Renal pelvis (tissue), 4 donors: ENCODE results near the gene CBR1. TPM values are rescaled to one million over a fixed set of nuclear protein-coding genes. Genes with fewer than 3 reads are reported as not detected.
"Not testable (repeated sequence)": the region's sequence is repeated elsewhere in the genome, so short reads cannot be mapped to it uniquely, and the experiment has no call there.

Source experiments
- DNase-seq: peaks from one replicate; pipeline ENCODE4 v3.0.0-alpha.2; 2013
- polyA plus RNA-seq, 3 donors: library from polyadenylated mRNA; unstranded; fragments of 120-200 nt; gene quantifications; one replicate each; pipeline ENCODE4 v1.2.1, GENCODE V29; 2013; ENCODE audit not compliant: insufficient read length in 3 of 3

Gene CBR1
- polyA plus RNA-seq, 3 donors: 45.7 to 75.5 (median 70.4) TPM

DNA sequence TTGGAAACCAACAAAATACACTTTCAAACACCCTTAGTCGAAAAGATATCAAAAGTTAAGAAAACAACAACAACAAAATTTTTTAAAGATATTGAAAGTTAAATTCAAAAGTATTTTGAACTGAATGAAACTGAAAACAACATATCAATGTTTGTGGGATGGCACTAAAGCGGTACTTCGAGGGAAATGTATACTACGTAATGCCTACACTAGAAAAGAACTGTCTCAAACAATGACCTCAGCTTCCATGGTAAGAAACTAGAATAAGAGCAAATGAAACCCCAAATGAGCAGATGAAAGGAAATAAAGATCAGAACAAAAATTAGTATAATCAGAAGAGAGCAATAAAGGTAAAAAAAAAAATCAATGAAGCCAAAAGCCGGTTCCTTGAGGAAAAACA is 6.1 kb downstream of the CBR1 start:
- DNase-seq: no peak

DNA sequence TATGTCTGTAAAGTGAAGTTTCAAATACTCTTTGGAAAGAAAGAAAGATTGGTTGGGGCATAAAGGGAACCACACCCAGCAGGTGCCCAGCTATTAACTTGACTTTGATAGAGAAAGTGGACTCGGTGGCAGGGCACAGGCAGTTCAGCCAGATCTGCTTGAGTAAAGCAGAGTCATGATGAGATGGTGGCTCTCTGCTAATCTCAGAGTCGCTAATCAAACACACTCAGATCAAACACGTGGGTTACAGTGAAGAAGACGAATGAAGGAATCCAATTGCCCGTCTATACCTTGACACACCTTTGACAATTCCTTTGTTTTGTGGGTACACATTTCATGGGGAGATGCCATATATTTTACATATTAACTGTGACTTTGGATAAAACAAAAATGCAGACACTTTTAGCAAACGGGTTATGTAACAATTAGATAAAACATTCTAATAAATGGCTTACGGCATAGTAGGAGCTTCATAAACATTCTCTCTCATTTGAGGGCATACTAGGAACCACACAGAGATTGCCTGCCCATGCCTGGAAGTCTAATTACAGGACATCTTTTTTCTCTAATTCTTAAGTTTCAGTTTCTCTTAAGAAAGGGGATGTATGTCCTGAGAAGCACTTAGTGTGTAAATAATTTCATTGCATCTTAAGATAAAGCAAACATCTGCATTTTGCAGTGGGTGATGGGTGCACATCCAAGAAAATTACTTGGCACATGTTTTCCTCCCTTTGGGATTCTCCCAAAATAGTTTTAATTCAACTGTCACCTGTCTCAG is 7.2 kb downstream of the CBR1 start:
- no peak for DNase-seq

- DNase-seq: no peak
Observed at GRCh38 chr21:36077758-36078157, 7.9 kb downstream of the CBR1 start.

- no peak for DNase-seq
Observed at GRCh38 chr21:36079010-36079649, 9.3 kb downstream of the CBR1 start.

- no peak for DNase-seq
Observed at GRCh38 chr21:36079671-36080070, 9.8 kb downstream of the CBR1 start.

DNA sequence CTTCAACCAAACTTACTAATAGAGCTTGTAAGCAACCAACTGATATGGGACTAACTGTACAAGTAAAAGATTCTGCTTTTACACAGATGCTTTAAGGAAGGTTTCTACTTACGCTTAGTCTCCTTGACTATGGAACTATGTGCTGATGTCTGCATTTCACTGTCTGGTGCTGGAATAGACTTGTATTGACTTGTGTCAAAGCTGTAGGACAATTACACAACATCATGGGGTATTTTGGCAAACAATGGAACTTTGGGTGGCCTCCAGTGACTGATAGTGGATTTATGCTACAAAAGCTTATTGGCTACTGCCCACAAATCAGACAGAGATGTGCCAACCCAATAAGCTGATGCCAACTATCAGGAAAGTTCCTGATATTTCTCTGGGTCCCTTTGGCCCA is 10.6 kb downstream of the CBR1 start:
- no peak for DNase-seq

- no peak for DNase-seq
Observed at GRCh38 chr21:36082237-36082664, 12.4 kb downstream of the CBR1 start.

DNA sequence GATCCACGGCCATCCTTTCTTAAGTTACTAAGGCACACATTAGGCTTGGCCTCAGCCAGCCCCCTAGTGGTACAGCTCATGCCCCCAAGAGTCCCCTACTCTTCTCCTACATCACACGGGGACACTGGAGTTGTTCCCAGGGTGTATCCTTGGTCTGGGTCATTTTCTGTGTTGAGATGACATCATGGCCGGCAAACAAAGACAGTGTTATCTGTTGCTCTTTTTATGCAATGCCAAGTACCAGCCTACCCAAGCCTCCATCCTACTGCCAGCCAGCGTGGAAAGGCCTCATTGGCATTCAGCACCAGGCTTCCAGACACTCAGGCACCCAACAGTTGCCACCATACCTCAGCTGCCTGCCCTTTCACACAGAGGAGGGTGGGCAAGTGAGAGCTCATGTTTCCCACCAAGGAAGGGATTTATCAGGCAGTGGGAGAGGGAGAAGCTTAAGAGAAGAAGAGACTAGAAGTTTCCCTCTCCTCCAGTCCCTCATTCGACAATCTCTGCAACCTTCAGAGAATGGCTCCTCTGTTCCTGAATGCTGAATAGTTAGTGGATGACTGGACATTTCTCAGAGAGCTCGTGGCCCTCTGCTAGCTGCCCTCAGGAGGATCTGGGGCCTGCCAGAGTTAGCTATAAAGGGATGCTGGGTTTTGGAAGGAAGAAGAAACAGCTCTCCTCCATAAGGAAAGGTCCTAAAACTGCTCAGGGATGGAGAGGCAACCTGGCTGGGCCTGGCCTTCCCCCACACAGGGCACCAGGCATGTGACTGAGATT is 17.7 kb downstream of the CBR1 start:
- no peak for DNase-seq

DNA sequence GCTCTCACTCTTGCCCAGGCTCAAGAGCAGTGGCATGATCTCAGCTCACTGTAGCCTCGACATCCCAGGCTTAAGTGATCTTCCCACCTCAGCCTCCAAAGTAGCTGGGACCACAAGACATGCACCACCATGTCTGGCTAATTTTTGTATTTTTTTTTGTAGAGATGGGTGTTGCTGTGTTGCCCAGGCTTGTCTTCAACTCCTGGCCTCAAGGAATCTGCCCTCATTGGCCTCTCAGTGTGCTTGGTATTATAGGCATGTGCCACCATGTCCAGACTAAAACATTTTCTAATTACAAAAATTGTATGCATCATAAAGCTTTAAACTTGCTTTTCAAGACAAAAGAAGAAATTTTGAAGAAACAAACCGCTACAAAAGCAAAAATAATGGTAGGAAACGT is 20.1 kb downstream of the CBR1 start:
- no peak for DNase-seq

- no peak for DNase-seq
Observed at GRCh38 chr21:36092681-36093080, 22.9 kb downstream of the CBR1 start.

DNA sequence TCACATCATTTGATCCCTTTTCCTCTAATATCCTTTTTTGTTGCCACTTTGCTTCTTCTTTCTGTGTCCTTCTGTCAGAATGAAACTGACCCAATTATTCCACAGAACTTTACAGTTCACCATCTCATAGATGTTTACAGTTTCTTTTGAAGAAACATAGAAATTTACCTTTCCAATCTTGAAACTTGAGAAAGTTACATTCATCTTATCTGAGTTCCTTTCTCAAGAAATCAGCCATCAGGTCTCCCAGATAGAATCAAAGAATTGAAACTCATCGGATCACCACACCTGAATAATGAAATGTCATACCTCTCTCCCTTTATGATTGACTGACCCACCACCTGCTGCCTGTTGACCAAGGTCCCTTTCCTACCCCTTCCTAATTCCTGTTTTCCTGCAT is 23.7 kb downstream of the CBR1 start:
- no peak for DNase-seq

- DNase-seq: no peak
Observed at GRCh38 chr21:36096398-36097290, 26.8 kb downstream of the CBR1 start.

GRCh38 chr21:36097427-36098181 is 27.8 kb downstream of the CBR1 start:
- peak; percentile 78 for DNase-seq

- DNase-seq: no peak
Observed at GRCh38 chr21:36098182-36098532, 28.3 kb downstream of the CBR1 start.

- DNase-seq: no peak
Observed at GRCh38 chr21:36099000-36099399, 29.2 kb downstream of the CBR1 start.

DNA sequence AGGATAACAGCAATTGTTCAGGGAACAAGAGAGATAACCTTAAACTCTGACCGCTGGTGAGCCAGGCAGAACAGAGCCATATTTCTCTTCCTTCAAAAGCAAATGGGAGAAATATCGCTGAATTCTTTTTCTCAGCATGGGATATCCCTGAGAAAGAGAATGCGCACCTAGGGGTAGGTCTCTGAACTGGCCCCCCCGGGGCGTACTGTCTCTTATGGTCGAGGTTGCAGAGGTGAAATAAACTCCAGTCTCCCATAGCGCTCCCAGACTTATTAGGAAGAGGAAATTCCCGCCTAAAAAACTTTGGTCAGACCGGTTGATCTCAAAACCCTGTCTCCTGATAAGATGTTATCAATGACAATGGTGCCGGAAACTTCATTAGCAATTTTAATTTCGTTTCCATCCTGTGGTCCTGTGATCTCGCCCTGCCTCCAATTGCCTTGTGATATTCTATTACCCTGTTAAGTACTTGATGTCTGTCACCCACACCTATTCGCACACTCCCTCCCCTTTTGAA is 29.9 kb downstream of the CBR1 start:
- DNase-seq: not testable (repeated sequence)

DNA sequence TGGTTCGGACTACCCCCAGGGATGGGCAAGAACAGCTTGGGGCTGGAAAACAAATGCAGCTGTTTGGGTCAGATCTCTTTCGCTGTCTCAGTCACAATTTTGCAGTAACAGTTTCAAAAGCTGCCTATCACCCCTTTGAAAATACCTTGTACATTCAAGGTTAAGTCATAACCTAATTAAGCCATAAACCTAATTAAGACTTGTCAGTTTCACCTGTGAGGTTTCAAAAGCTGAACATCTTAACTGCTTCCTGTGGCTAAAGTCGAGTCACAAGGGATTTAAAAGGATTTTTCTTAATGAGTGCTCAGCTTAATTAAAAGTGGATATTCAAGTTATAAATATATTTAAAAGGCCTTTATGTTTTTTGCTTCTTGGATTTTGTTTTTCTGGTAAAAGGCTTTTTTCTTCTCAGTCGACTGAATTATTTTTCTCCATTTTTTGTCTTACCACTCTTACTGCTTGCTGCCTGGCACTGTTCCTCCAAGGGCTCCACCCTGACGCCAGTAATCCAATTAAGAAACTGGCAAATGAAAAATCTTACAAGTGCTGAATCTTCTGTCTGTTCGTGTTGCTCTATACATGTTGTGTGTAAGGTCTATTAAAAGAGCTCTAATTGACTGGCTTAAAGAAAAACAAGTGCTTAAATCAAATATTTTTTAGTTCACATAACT is 31.3 kb downstream of the CBR1 start:
- no peak for DNase-seq

DNA sequence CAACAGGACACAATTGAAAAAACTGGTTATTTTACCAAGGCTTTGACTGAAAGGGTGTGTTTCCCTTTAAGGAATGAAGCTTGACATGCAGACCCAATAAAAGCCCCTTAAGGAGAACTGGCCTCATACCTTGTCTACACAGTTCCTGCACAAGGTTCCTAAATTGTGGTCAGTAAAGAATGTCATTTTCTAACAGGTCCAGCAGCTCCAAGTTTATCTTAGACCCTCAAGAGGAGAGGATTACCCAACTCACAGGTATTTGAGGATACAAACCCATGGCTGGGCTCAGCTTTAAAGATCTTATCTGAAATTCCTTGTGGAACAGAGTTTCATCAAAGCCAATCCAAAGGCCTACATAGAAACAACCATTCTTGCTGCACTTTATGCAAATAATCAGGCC is 33.6 kb downstream of the CBR1 start:
- DNase-seq: no peak

DNA sequence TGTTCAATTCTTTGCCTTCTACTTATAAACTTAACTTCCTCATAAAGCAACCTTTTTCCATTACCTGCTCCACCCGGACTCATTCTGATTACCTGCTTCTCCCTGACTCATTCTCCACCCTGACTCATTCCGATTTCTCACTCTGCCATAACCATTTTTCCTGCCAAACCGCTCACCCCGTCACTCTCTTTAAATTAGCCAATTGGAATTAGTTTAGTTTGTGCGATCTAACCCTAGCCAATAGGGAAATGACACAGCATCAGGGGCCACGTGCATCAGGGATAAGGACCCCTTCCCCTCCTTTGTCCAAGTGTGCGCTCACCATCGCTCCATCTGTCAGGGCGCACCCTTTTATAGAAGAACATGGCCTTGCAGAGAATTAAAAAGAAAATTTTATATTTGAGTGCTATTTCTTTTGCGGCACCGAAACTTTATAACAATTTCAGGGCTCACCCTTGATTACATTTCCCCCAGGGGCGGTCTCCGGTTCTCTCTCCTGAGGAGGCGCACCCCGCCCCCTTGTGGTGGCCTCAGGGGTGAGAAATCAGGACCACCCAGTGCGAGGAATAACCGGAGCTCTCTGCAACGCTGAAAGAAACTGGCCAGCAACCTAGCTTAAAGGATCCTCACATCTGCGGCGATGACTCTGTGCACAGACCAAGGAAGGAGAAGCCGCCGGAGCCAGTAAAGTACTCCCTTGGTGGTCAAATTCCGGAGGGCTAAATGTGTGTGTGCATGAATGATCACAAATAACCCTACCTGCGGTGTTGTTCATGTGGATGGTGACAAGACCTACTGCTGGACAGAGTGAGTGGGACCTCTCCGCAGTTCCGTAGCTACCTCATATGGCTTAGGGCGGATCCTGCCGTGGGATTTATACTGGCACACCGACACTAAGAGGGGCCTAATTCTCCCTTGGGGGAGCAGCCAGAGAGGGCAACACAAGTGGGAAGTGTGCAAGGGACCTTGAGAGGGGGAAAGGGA is 34.8 kb downstream of the CBR1 start:
- peak; percentile 81 for DNase-seq
